ENCODE results near the gene ALKBH7. TPM values are rescaled to one million over a fixed set of nuclear protein-coding genes. Genes with fewer than 3 reads are reported as not detected.

Gene ALKBH7
- total RNA-seq, 3 donors from 2014 or later = 68.3 to 101 (median 76.7) TPM

GRCh38 chr19:6381030-6381750, 8.6 kb downstream of the ALKBH7 start:
- Histone ChIP-seq H3K27ac (no peak overlapping the region), H3K4me3 (no peak overlapping the region), H3K9me3 (no peaks in the 10 kb centered on the region), H3K27me3 (no peaks in the 10 kb centered on the region), H3K36me3 (peaks cover 20% of the 10 kb centered on the region), H3K4me1 (no peaks in the 10 kb centered on the region)
- TF ChIP-seq POLR2AphosphoS5 (IDR thresholded peaks at IDR 0.05) = no peak
- no peak for TF ChIP-seq CTCF (IDR thresholded peaks at IDR 0.05)
- no peak for TF ChIP-seq POLR2A (IDR thresholded peaks at IDR 0.05)
- DNase-seq (ENCODE audit: low spot score in 2 of 2) = no peak
- intact Hi-C loops (cut with DNase I; ENCODE audit: low total_unique reads) = no loop called here

- intact Hi-C loops (cut with DNase I; ENCODE audit: low total_unique reads) = no loop called here
- H3K4me3 ChIP-seq = no peak overlapping the region
- no peak overlapping the region for H3K27ac ChIP-seq
- TF ChIP-seq POLR2AphosphoS5 (IDR thresholded peaks at IDR 0.05) (no peak), CTCF (IDR thresholded peaks at IDR 0.05) (no peak), POLR2A (IDR thresholded peaks at IDR 0.05) (no peak)
- no peaks in the 10 kb centered on the region for H3K27me3 ChIP-seq
- H3K9me3 ChIP-seq = no peaks in the 10 kb centered on the region
- DNase-seq (ENCODE audit: low spot score in 2 of 2) = no peak
- no peaks in the 10 kb centered on the region for H3K4me1 ChIP-seq
- H3K36me3 ChIP-seq = peaks cover 20% of the 10 kb centered on the region
These were observed 10.6 kb downstream of the ALKBH7 start for GRCh38 chr19:6383188-6383587.

DNA sequence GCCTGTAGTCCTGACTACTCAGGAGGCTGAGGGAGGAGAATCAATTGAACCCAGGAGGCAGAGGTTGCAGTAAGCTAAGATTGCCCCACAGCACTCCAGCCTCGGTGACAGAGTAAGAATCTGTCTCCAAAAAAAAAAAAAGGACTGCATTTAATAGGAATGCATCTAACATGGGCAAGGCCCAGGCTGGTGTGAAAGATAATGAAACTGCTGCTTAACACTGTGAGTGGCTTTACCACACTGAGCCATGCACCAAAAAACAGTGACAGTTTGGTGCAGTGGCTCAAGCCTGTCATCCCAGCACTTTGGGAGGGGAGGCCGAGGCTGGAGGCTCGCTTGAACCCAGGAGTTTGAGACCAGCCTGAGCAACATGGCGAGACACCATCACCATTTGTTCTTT, 11.8 kb downstream of the ALKBH7 start:
- intact Hi-C loops (cut with DNase I; ENCODE audit: low total_unique reads) = no loop called here
- H3K36me3 ChIP-seq = peaks cover 20% of the 10 kb centered on the region
- TF ChIP-seq POLR2A (IDR thresholded peaks at IDR 0.05) (no peak), POLR2AphosphoS5 (IDR thresholded peaks at IDR 0.05) (no peak), CTCF (IDR thresholded peaks at IDR 0.05) (no peak)

DNA sequence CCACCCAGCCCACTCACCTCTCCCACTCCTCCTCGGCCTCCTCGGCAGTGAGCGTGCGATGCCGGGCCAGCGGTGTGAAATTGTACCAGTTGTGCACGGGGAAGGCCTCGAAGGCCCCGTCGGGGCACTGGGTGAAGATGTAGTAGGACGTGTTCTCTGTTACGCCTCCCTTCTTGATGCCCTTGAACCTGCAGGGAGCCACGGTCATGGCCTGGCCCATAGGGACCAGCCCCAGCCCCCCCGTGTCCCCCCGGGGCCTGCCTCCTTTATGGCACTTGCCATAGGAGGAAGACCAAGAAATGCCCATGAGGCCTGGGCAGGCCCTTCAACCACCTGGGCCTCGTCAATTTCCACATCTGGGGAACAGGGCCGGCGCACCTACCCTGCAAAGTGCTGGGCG, 14.8 kb downstream of the ALKBH7 start:
- Histone ChIP-seq H3K4me1 (peaks cover 0 to 7% of the 10 kb centered on the region in 2 donors), H3K27ac (no peak overlapping the region), H3K27me3 (no peaks in the 10 kb centered on the region), H3K36me3 (no peaks in the 10 kb centered on the region), H3K9me3 (no peaks in the 10 kb centered on the region), H3K4me3 (no peak overlapping the region)
- DNase-seq (ENCODE audit: low spot score in 2 of 2) = no peak
- intact Hi-C loops (cut with DNase I; ENCODE audit: low total_unique reads) = no loop called here
- no peak for TF ChIP-seq POLR2A (IDR thresholded peaks at IDR 0.05)
- no peak for TF ChIP-seq CTCF (IDR thresholded peaks at IDR 0.05)
- TF ChIP-seq POLR2AphosphoS5 (IDR thresholded peaks at IDR 0.05) = no peak

More for the DNA sequence above, 11.8 kb downstream of the ALKBH7 start:
- Histone ChIP-seq H3K9me3 (no peaks in the 10 kb centered on the region), H3K4me1 (no peaks in the 10 kb centered on the region), H3K27me3 (no peaks in the 10 kb centered on the region), H3K4me3 (no peak overlapping the region), H3K27ac (no peak overlapping the region)
- DNase-seq (ENCODE audit: low spot score in 2 of 2) = no peak

DNA sequence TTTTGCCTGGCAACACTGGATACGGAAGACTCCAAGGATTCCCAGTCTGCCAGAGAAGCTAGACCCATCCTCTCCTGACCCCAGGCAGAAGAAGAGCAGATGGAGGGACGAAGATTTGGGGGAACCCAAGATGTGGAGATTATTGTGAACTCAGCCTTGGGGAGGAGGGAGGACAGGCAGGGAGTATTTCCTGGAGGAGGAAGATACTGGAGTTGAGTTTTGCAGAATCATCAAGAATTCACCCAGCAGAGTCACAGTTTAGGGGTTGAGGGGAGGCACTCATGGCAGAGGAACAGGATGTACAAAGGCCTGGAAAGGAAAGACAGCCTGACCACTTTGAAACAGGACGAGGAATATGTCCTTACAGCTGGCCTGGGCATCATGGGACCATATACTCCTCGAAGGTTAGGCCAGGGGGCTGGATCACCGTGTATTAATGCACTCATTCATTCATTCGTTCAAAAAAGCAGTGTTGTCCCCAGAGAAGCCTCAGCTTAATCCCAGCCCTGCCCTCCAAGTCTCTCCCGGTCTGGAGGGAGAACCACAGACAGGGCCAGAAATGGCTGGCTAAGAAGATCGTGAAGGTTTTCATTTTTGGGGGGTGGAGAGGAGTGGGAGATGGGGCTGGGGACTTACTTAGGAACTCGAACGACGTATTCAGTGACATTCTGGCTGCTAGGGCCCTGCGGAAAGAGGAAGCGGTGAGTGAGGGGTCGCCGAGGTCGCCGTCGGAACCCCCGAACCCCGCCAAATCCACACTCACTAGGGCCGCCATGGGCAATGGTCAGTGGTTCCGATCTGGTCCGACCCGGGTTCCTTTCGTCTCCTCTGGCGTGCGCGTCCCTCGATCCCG, 19.9 kb downstream of the ALKBH7 start:
- Histone ChIP-seq H3K9me3 (no peaks in the 10 kb centered on the region), H3K27me3 (no peaks in the 10 kb centered on the region), H3K36me3 (no peaks in the 10 kb centered on the region), H3K27ac (peak overlapping the region; percentile 97 to 99), H3K4me3 (peak overlapping the region; percentile 81 to 86 (median 83)), H3K4me1 (peaks cover 0 to 8% of the 10 kb centered on the region in 2 donors)
- intact Hi-C loops (cut with DNase I; ENCODE audit: low total_unique reads) = no loop called here
- no peak for DNase-seq (ENCODE audit: low spot score in 2 of 2)
- TF ChIP-seq POLR2AphosphoS5 (IDR thresholded peaks at IDR 0.05) = no peak
- no peak for TF ChIP-seq CTCF (IDR thresholded peaks at IDR 0.05)
- no peak for TF ChIP-seq POLR2A (IDR thresholded peaks at IDR 0.05)

Data from breast epithelium (tissue), 4 donors.